IMR-90 (cell line): ENCODE measurements around the gene B3GNT5. TPM values are rescaled to one million over a fixed set of nuclear protein-coding genes. Genes with fewer than 3 reads are reported as not detected.

Experiments
- ATAC-seq: fragments of 200-7000 bp; cut with Tn5 transposase; 2 replicates; pipeline ENCODE4 v1.9.1; 2020; ENCODE audit warnings: low read depth, mild to moderate bottlenecking, moderate library complexity
- BruUV-seq: library from RNA; stranded (reverse); fragments of 400-500 nt; replicated peaks from 2 replicates; lab custom pipeline; 2021; lab: Mats Ljungman, UMichigan
- CTCF ChIA-PET: fragments of 300-600 bp; formaldehyde crosslinking; extraction: SDS; loops from one replicate; lab custom pipeline; 2021; ENCODE audit warnings: antibody characterized with exemption; lab: Yijun Ruan, JAX
- POLR2A ChIA-PET: fragments of 300-600 bp; sonication (Branson Sonifier 250); formaldehyde crosslinking; loops from one replicate; lab custom pipeline; 2022; ENCODE audit warnings: antibody characterized with exemption; ENCODE audit not compliant: unreplicated experiment; lab: Charles Lee
- DNase-seq: peaks from one replicate; pipeline ENCODE4 v3.0.0; 2013
- H2AFZ ChIP-seq: replicated peaks from 2 replicates; pipeline ENCODE3; 2013; ENCODE audit warnings: low read length, mild to moderate bottlenecking; ENCODE audit not compliant: poor library complexity
- H2AK5ac ChIP-seq: 2 replicates; pipeline ENCODE4 v1.6.1; 2013; ENCODE audit warnings: low read depth, low read length, inconsistent platforms
- H2AK9ac ChIP-seq: replicated peaks from 2 replicates; pipeline ENCODE3; 2013; ENCODE audit warnings: mild to moderate bottlenecking, low read depth, low read length, moderate library complexity; ENCODE audit not compliant: poor library complexity
- H2BK120ac ChIP-seq: 2 replicates; pipeline ENCODE4 v1.6.1; 2013; ENCODE audit warnings: low read depth, low read length, inconsistent platforms
- H2BK15ac ChIP-seq: 3 replicates; pipeline ENCODE4 v1.6.1; 2013; ENCODE audit warnings: low read depth, low read length, inconsistent platforms
- H2BK20ac ChIP-seq: 2 replicates; pipeline ENCODE4 v1.6.1; 2013; ENCODE audit warnings: low read depth, mild to moderate bottlenecking, inconsistent platforms, low read length, moderate library complexity
- H2BK5ac ChIP-seq: 2 replicates; pipeline ENCODE4 v1.6.1; 2013; ENCODE audit warnings: mild to moderate bottlenecking, low read depth, low read length, inconsistent platforms; ENCODE audit not compliant: poor library complexity, severe bottlenecking
- H3K14ac ChIP-seq: replicated peaks from 2 replicates; pipeline ENCODE4 v1.6.1; 2013; ENCODE audit warnings: low read depth, low read length, inconsistent platforms
- H3K18ac ChIP-seq: 2 replicates; pipeline ENCODE4 v1.6.1; 2013; ENCODE audit warnings: low read depth, low read length, control low read depth
- H3K23ac ChIP-seq: 2 replicates; pipeline ENCODE4 v1.6.1; 2013; ENCODE audit warnings: low read depth, low read length, inconsistent platforms
- H3K27ac ChIP-seq: 2 replicates; pipeline ENCODE4 v1.5.1; 2013; ENCODE audit warnings: mild to moderate bottlenecking, control low read depth, low read length; ENCODE audit not compliant: insufficient read depth
- H3K27me3 ChIP-seq: 2 replicates; pipeline ENCODE4 v1.6.1; 2013; ENCODE audit warnings: low read length; ENCODE audit not compliant: control insufficient read depth, insufficient read depth
- H3K36me3 ChIP-seq: 2 replicates; pipeline ENCODE4 v1.6.1; 2013; ENCODE audit warnings: low read length, mixed read lengths; ENCODE audit not compliant: control insufficient read depth, insufficient read depth
- H3K4ac ChIP-seq: 2 replicates; pipeline ENCODE4 v1.6.1; 2013; ENCODE audit warnings: low read depth, low read length, inconsistent platforms
- H3K4me1 ChIP-seq: 2 replicates; pipeline ENCODE4 v1.6.1; 2013; ENCODE audit warnings: low read length, mixed read lengths; ENCODE audit not compliant: control insufficient read depth, insufficient read depth
- H3K4me2 ChIP-seq: 2 replicates; pipeline ENCODE4 v1.6.1; 2013; ENCODE audit warnings: low read depth, mild to moderate bottlenecking, control low read depth, low read length, moderate library complexity
- H3K4me3 ChIP-seq: 2 replicates; pipeline ENCODE4 v1.5.1; 2013; ENCODE audit warnings: low read depth, mild to moderate bottlenecking, control low read depth, low read length, moderate library complexity; ENCODE audit not compliant: insufficient read depth
- H3K56ac ChIP-seq: 2 replicates; pipeline ENCODE4 v1.6.1; 2013; ENCODE audit warnings: low read length, inconsistent platforms; ENCODE audit not compliant: insufficient read depth; ENCODE audit errors: extremely low read depth
- H3K79me1 ChIP-seq, 2 experiments: 2 replicates each; pipeline ENCODE4 v1.6.1; 2013; ENCODE audit warnings: low read length in 2 of 2, inconsistent platforms in 1 of 2, low read depth in 1 of 2
- H3K9ac ChIP-seq: 2 replicates; pipeline ENCODE4 v1.6.1; 2013; ENCODE audit warnings: low read depth, low read length, control low read depth
- H3K9me1 ChIP-seq: 2 replicates; pipeline ENCODE4 v1.6.1; 2013; ENCODE audit warnings: low read length, inconsistent platforms; ENCODE audit not compliant: insufficient read depth
- H3K9me3 ChIP-seq: 2 replicates; pipeline ENCODE4 v1.6.1; 2013; ENCODE audit warnings: low read length; ENCODE audit not compliant: control insufficient read depth, insufficient read depth
- H4K20me1 ChIP-seq: 2 replicates; pipeline ENCODE4 v1.6.1; 2013; ENCODE audit warnings: low read length, inconsistent platforms; ENCODE audit not compliant: insufficient read depth
- H4K5ac ChIP-seq: 2 replicates; pipeline ENCODE4 v1.6.1; 2013; ENCODE audit warnings: mild to moderate bottlenecking, low read depth, low read length, control low read depth
- H4K8ac ChIP-seq, 2 experiments: 2 replicates each; pipeline ENCODE4 v1.6.1; 2013; ENCODE audit warnings: low read depth in 2 of 2, low read length in 2 of 2, control low read depth in 1 of 2, inconsistent platforms in 1 of 2
- H4K91ac ChIP-seq: 2 replicates; pipeline ENCODE4 v1.6.1; 2013; ENCODE audit warnings: low read depth, low read length, inconsistent platforms; ENCODE audit not compliant: insufficient read depth
- BHLHE40 ChIP-seq: fragments of 150-350 bp; IDR thresholded peaks from 2 replicates; pipeline ENCODE4 v1.6.1; 2016; ENCODE audit warnings: mild to moderate bottlenecking, low read depth, low read length
- RCOR1 ChIP-seq: IDR thresholded peaks from 2 replicates; pipeline ENCODE4 v1.6.1; 2012; ENCODE audit warnings: mild to moderate bottlenecking, low read length, improper control_type of control experiment; ENCODE audit not compliant: insufficient replicate concordance
- RFX5 ChIP-seq: IDR thresholded peaks from 2 replicates; pipeline ENCODE4 v1.8.0; 2012; ENCODE audit warnings: low read depth, mild to moderate bottlenecking, low read length, moderate library complexity
- WGBS, 2 experiments: methylation state at CpG; one replicate each; pipeline versions ENCODE4 v1.1.5 to v1.1.7; 2013; ENCODE audit warnings: missing lambda C conversion rate in 2 of 2; ENCODE audit not compliant: insufficient read length in 1 of 2; ENCODE audit errors: extremely low coverage in 2 of 2; 5-methylcytosine and 5-hydroxymethylcytosine counted together
- dilution Hi-C: fragments of 300-500 bp; cut with HindIII; formaldehyde crosslinking; loops from one replicate; pipeline ENCODE4 v1.14.3; 2018; ENCODE audit warnings: low sequenced_read_pairs; ENCODE audit not compliant: unreplicated experiment
- in situ Hi-C: fragments of 300-500 bp; cut with MboI; formaldehyde crosslinking; loops from 3 replicates; pipeline ENCODE4 v1.14.3; 2019; ENCODE audit warnings: low sequenced_read_pairs, inconsistent platforms, mixed read lengths
- intact Hi-C: fragments of 100-400 bp; cut with micrococcal nuclease; formaldehyde crosslinking; loops from 2 replicates; pipeline ENCODE4 v1.10.0; 2022
- polyA plus RNA-seq, 3 experiments: library from polyadenylated mRNA; depleted of rRNA; stranded (reverse); fragments of >200 nt; gene quantifications; 2 replicates each; pipeline ENCODE4 v1.2.3, GENCODE V29; 2012; ENCODE audit warnings: low replicate concordance in 1 of 3
- total RNA-seq: library from RNA; depleted of rRNA; stranded (reverse); fragments of >200 nt; gene quantifications from 2 replicates; pipeline ENCODE4 v1.2.3, GENCODE V29; 2012
- TF ChIP-seq, protein P1 (sequence below): conservative IDR thresholded peaks from 2 replicates; pipeline ENCODE4 v1.5.1; 2012; ENCODE audit warnings: mild to moderate bottlenecking, low read depth, low read length, improper control_type of control experiment

Gene B3GNT5
- total and polyA plus RNA-seq, 2 of the 4 experiments (the other 2 are of a cell fraction): 1.6 to 3.4 TPM

DNA sequence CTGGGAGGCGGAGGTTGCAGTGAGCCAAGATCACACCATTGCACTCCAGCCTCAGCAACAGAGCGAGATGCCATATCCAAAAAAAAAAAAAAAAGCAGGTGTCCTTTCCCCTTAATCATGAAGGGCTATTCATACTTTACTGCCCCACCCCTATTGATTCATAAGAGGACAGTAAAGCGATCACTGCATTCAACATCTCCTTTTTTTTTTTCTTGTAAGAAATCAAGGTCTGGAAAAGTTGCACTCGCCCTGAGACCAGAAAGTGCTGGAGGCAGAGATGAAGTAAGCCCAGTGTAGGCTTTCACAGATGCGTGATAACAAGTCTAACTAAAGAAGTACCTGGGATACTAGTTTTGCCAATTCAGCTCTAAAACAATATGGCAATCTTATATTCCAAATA is 24.2 kb downstream of the B3GNT5 start:
- no peak overlapping the region for H3K56ac ChIP-seq
- H3K27ac ChIP-seq: no peak overlapping the region
- no peaks in the 10 kb centered on the region for H3K9me1 ChIP-seq
- no CpG with 5 or more reads among the region's 5 CpGs for WGBS, 2 experiments
- H3K23ac ChIP-seq: no peak overlapping the region
- H2AK5ac ChIP-seq: no peak overlapping the region
- no peak overlapping the region for H3K14ac ChIP-seq
- intact Hi-C loops (no loop called here), dilution Hi-C loops (no loop called here), in situ Hi-C loops (no loop called here)
- no peak overlapping the region for H3K4me2 ChIP-seq
- no peak overlapping the region for H3K9ac ChIP-seq
- no peak overlapping the region for H2BK120ac ChIP-seq
- no peaks in the 10 kb centered on the region; the same call in 1 of the 2 replicates for H3K4me1 ChIP-seq
- no peaks in the 10 kb centered on the region for H3K27me3 ChIP-seq
- H4K91ac ChIP-seq: no peak overlapping the region
- H3K9me3 ChIP-seq: no peaks in the 10 kb centered on the region
- H2BK15ac ChIP-seq: no peak overlapping the region
- ATAC-seq (no peak), DNase-seq (no peak)
- H4K5ac ChIP-seq: no peak overlapping the region
- ChIA-PET CTCF (no interaction called here), POLR2A (no interaction called here)
- no peak overlapping the region for H2BK5ac ChIP-seq
- TF ChIP-seq BHLHE40 (no peak), RCOR1 (no peak), RFX5 (no peak)
- TF ChIP-seq, protein P1, sequence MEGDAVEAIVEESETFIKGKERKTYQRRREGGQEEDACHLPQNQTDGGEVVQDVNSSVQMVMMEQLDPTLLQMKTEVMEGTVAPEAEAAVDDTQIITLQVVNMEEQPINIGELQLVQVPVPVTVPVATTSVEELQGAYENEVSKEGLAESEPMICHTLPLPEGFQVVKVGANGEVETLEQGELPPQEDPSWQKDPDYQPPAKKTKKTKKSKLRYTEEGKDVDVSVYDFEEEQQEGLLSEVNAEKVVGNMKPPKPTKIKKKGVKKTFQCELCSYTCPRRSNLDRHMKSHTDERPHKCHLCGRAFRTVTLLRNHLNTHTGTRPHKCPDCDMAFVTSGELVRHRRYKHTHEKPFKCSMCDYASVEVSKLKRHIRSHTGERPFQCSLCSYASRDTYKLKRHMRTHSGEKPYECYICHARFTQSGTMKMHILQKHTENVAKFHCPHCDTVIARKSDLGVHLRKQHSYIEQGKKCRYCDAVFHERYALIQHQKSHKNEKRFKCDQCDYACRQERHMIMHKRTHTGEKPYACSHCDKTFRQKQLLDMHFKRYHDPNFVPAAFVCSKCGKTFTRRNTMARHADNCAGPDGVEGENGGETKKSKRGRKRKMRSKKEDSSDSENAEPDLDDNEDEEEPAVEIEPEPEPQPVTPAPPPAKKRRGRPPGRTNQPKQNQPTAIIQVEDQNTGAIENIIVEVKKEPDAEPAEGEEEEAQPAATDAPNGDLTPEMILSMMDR: no peak
- H2BK20ac ChIP-seq: no peak overlapping the region
- BruUV-seq: no TSS peak
- no peak overlapping the region for H3K18ac ChIP-seq
- no peak overlapping the region for H2AK9ac ChIP-seq
- H4K20me1 ChIP-seq: no peaks in the 10 kb centered on the region
- no peak overlapping the region for H3K4ac ChIP-seq
- H3K4me3 ChIP-seq: no peak overlapping the region
- H3K79me1 ChIP-seq: no peaks in the 10 kb centered on the region
- H3K36me3 ChIP-seq: no peaks in the 10 kb centered on the region
- no peak overlapping the region for H2AFZ ChIP-seq
- H4K8ac ChIP-seq: no peak overlapping the region
